Measurements from ENCODE around the gene ACER2. TPM values are rescaled to one million over a fixed set of nuclear protein-coding genes. Genes with fewer than 3 reads are reported as not detected.

The ACER2 gene
- total RNA-seq, 1 experiment from 2014 or later, result 9.6 TPM

DNA sequence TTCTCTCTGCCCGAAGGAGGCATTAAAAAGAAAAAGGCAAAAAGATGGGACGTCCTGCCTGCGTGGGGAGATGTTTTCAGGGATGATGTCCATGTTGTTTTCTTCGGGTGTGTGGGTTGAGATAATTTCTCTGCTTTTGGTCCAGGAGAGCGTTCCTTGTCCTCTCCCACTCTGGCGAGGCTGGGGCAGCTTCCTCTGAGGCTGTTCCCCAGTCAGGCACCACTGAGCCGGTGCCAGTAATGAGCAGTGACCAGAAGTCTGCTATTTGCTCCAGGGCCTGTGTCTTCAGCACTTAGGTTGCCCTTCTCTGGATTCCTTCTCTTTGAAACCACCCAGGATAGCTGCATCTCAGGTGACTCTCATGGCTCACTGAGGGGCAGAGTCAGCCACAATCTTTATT, 71.5 kb downstream of the ACER2 start:
- no peak overlapping the region; the same call in 1 of the 2 replicates for H3K14ac ChIP-seq (ENCODE audit: insufficient read depth, low read length)
- no peak overlapping the region for H3T11ph ChIP-seq (ENCODE audit: low read length)
- H2BK5ac ChIP-seq (ENCODE audit: insufficient read length, low read length), result no peak overlapping the region
- no peak overlapping the region for H2BK12ac ChIP-seq (ENCODE audit: insufficient read length, low read depth, low read length)
- DNase-seq, result no peak
- Mint-ChIP-seq H3K27ac (no peak overlapping the region), H3K9me3 (no peaks in the 10 kb centered on the region), H3K36me3 (ENCODE audit: insufficient read depth in 1 of 3, low read depth in 3 of 3) (no peaks in the 10 kb centered on the region), H3K4me3 (no peak overlapping the region), H3K4me1 (no peaks in the 10 kb centered on the region), H3K27me3 (ENCODE audit: low read depth) (no peaks in the 10 kb centered on the region)
- no peak overlapping the region for H2AFZ ChIP-seq (ENCODE audit: low read length)
- no peak overlapping the region for H3K18ac ChIP-seq (ENCODE audit: insufficient read length, low read depth, low read length)
- H4K5ac ChIP-seq (ENCODE audit: insufficient read length, low read depth, low read length), result no peak overlapping the region
- H2BK15ac ChIP-seq (ENCODE audit: low read depth, low read length), result no peak overlapping the region
- no peaks in the 10 kb centered on the region for H3K4me1 ChIP-seq (ENCODE audit: insufficient read depth, low read length)
- no peaks in the 10 kb centered on the region for H3K9me3 ChIP-seq (ENCODE audit: control insufficient read depth, low read depth, low read length)
- no peaks in the 10 kb centered on the region for H3K79me1 ChIP-seq (ENCODE audit: insufficient read depth, low read depth, low read length, poor library complexity, severe bottlenecking)
- no peak overlapping the region for H3K4ac ChIP-seq (ENCODE audit: low read depth, low read length)
- TF ChIP-seq, protein P1, sequence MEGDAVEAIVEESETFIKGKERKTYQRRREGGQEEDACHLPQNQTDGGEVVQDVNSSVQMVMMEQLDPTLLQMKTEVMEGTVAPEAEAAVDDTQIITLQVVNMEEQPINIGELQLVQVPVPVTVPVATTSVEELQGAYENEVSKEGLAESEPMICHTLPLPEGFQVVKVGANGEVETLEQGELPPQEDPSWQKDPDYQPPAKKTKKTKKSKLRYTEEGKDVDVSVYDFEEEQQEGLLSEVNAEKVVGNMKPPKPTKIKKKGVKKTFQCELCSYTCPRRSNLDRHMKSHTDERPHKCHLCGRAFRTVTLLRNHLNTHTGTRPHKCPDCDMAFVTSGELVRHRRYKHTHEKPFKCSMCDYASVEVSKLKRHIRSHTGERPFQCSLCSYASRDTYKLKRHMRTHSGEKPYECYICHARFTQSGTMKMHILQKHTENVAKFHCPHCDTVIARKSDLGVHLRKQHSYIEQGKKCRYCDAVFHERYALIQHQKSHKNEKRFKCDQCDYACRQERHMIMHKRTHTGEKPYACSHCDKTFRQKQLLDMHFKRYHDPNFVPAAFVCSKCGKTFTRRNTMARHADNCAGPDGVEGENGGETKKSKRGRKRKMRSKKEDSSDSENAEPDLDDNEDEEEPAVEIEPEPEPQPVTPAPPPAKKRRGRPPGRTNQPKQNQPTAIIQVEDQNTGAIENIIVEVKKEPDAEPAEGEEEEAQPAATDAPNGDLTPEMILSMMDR (conservative IDR thresholded peaks at IDR 0.05), result no peak
- no peak overlapping the region for H2AK5ac ChIP-seq (ENCODE audit: insufficient read length, low read length)
- H2BK120ac ChIP-seq (ENCODE audit: low read depth, low read length, poor library complexity, severe bottlenecking), result no peak overlapping the region
- no peak overlapping the region for H3K9ac ChIP-seq (ENCODE audit: extremely low read depth, insufficient read length, low read length)
- no peak overlapping the region for H3K4me2 ChIP-seq (ENCODE audit: insufficient read depth, insufficient read length, low read length)
- no peaks in the 10 kb centered on the region for H3K27me3 ChIP-seq (ENCODE audit: insufficient read depth, low read length)
- H3K79me2 ChIP-seq (ENCODE audit: insufficient read depth, low read length), result no peaks in the 10 kb centered on the region; the same call in 1 of the 2 replicates
- H3K27ac ChIP-seq (ENCODE audit: insufficient read length, low read depth, low read length), result no peak overlapping the region
- no peak overlapping the region for H3K23ac ChIP-seq (ENCODE audit: insufficient read length, low read depth, low read length)
- H4K8ac ChIP-seq (replicated peaks; ENCODE audit: insufficient read length, low read depth, low read length), result no peak overlapping the region
- H2BK20ac ChIP-seq (ENCODE audit: low read depth, low read length, poor library complexity, severe bottlenecking), result no peak overlapping the region
- H3K56ac ChIP-seq (ENCODE audit: insufficient read length, low read depth, low read length), result no peak overlapping the region
- no CpG with 5 or more reads among the region's 7 CpGs for WGBS (ENCODE audit: extremely low coverage, insufficient read length, low lambda C conversion rate)
- no peaks in the 10 kb centered on the region for H4K20me1 ChIP-seq (ENCODE audit: control insufficient read depth, insufficient read depth, insufficient read length)
- no peak overlapping the region for H4K91ac ChIP-seq (ENCODE audit: insufficient read length, low read depth, low read length)
- H3K23me2 ChIP-seq (ENCODE audit: insufficient read length, low read depth, low read length, poor library complexity, severe bottlenecking), result no peaks in the 10 kb centered on the region

Data from H9 (cell line).